ENCODE data around the gene ATL1.
"Not testable (repeated sequence)": the region's sequence is repeated elsewhere in the genome, so short reads cannot be mapped to it uniquely, and the experiment has no call there.

Gene ATL1

DNA sequence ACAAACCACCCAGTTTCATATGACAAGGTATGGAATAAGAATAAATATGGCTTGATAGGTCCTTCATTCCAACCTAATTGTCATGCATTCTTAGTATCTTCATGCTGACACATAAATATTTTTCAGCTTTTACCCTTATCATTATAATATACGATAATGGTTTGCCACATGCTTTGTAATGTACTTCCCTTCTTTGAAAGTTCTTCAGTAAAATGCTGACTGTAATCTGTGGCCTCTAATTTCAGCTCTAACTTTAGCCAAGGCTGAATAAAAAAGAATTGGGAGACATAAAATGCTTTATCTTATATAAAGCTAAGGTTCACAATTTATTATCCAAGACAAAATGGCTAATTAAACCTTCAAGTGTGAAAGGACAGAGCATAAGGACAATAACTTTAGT lies 24.9 kb upstream of the ATL1 start:
- no peak for DNase-seq

DNA sequence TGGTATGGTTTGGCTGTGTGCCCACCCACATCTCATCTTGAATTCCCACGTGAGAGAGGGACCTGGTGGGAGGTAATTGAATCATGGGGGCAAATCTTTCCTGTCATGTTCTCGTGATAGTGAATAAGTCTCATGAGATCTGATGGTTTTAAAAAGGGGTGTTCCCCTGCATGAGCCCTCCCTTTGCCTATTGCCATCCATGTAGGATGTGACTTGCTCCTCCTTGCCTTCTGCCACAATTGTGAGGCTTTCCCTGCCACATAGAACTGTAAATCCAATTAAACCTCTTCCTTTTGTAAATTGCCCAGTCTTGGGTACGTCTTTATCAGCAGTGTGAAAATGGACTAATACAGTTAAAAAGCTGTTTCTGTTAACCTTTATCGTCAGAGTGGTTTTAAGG lies 21.9 kb upstream of the ATL1 start:
- DNase-seq: not testable (repeated sequence)

GRCh38 chr14:50539051-50539450 lies 20.9 kb upstream of the ATL1 start:
- no peak for DNase-seq

GRCh38 chr14:50541159-50541567 lies 18.8 kb upstream of the ATL1 start:
- DNase-seq: no peak

GRCh38 chr14:50542941-50543418 lies 17.0 kb upstream of the ATL1 start:
- DNase-seq: no peak

DNA sequence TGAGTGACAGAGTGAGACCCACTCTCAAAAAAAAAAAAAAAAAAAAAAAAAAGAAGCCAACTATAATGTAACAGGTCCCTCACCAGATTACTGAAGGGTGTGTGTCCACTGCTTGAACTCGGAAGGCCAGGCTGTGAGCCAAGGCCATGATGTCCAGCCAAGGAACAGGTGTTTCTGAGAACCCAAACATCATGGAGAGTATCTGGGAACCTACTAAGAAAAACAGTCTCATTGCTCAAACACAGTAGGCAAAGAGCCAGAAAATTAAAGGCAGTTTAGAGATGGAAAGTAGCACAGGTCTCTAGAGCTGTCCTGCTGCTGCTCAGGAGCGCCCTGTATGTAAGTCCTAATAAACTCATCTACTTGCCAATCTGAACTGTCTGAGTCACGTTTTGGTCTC lies 15.0 kb upstream of the ATL1 start:
- DNase-seq: no peak

- DNase-seq: no peak
Observed at GRCh38 chr14:50545618-50546017, 14.3 kb upstream of the ATL1 start.

- DNase-seq: no peak
Observed at GRCh38 chr14:50550294-50550693, 9.7 kb upstream of the ATL1 start.

DNA sequence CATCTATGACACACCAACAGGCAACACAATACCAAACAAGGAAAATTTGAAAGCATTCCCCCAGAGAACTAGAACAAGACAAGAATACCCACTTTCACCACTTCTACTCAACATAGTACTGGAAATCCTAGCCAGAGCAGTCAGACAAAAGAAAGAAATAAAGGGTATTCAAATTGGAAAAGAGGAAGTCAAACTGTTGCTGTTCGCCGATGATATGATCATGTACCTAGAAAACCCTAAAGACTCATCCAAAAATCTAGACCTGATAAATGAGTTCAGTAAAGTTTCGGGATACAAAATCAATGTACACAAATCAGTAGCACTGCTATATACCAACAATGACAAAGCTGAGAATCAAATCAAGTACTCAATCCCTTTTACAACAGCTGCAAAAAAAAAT lies 8.1 kb upstream of the ATL1 start:
- no peak for DNase-seq

DNA sequence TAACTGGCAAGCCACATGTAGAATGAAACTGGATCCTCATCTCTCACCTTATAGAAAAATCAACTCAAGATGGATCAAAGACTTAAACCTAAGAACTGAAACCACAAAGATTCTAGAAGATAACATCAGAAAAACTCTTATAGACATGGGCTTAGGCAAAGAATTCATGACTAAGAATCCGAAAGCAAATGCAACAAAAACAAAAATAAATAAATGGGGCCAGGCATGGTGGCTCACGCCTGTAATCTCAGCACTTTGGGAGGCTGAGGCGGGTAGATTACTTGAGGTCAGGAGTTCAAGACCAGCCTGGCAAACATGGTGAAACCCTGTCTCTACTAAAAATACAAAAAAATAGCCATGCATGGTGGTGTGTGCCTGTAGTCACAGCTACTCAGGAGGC lies 7.1 kb upstream of the ATL1 start:
- not testable (repeated sequence) for DNase-seq

GRCh38 chr14:50560931-50561285 lies 963 bp downstream of the ATL1 start:
- DNase-seq: peak; percentile 70 to 73

DNA sequence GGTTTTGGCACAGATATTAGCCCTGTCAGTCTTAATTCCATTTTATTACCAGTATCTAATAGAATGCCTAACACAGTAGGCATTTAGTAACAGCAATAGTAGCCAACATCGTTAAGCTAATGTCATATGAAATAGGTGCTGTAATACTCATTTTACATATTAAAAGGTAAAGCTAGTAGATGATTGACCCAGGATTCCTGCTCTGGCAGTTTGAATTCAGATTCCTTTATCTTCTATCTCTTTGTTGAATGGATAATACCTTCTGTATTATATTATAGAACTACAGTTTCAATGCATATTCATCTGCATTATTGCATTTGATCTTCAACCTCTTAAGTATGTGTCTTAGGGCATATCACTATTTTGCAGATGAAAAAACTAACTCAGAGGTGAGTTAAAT lies 2.9 kb downstream of the ATL1 start:
- no peak for DNase-seq

- no peak for DNase-seq
Observed at GRCh38 chr14:50569714-50570274, 9.8 kb downstream of the ATL1 start.

DNA sequence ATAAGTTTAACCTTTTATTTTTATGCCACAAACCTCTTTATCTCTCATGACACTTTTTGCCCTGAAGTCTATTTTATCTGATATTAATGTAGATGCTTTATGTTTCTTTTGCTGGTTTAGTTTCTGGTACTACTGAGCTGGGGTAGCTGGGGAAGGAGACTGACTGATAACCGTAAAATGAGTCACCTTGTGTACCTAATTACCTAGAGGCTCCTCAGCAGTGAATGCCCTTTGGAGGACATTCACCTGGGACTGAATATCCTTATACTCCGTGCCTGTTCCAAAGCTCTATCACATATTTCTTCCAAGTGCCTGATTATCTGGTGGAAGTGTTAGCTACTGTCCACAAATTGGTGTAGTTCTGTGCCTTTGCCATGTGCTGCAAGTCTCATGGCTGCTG lies 13.9 kb downstream of the ATL1 start:
- DNase-seq: no peak

GRCh38 chr14:50575769-50576168 lies 15.8 kb downstream of the ATL1 start:
- no peak for DNase-seq

DNA sequence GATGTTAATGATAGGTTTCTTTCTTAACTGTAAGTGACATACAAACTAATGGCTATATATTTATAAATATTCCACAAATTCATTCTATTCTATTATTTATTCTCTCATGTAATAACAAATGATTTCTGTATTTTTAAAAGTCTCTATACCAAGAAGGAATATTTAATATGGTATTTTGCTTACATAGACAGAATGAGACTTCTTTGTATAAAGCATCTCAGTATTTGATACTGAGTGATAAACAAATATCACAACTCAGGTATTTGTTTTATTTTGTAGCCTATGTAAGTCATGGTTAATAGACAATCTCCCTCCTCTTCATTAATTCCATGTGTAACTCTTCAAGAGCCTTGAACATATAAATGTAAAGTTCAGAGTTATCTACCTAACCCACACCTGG lies 18.0 kb downstream of the ATL1 start:
- DNase-seq: no peak

- DNase-seq: no peak
Observed at GRCh38 chr14:50578433-50578832, 18.5 kb downstream of the ATL1 start.

GRCh38 chr14:50590464-50590863 lies 30.5 kb downstream of the ATL1 start:
- DNase-seq: no peak

GRCh38 chr14:50594577-50595316 lies 34.8 kb downstream of the ATL1 start:
- no peak for DNase-seq

DNA sequence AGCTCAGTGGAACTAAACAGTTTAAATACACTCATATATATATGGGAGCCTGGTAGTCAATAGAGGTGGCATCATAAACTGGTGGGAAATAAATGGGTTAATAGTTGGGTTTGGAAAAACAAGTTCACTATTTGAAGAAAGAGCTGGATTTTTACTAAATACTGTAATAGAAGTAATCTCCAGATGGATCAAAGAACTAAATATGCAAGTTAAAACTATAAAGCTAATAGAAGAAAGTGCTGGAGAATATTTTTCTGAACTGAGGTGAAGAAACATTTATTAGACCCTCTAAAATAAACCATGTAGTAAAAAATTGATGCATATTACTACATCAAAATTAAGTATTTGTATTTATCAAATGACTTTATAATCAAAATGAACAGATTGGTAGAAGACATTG lies 38.8 kb downstream of the ATL1 start:
- no peak for DNase-seq

GRCh38 chr14:50599700-50600444 lies 39.9 kb downstream of the ATL1 start:
- no peak for DNase-seq

- no peak for DNase-seq
Observed at GRCh38 chr14:50600849-50601248, 40.9 kb downstream of the ATL1 start.

DNA sequence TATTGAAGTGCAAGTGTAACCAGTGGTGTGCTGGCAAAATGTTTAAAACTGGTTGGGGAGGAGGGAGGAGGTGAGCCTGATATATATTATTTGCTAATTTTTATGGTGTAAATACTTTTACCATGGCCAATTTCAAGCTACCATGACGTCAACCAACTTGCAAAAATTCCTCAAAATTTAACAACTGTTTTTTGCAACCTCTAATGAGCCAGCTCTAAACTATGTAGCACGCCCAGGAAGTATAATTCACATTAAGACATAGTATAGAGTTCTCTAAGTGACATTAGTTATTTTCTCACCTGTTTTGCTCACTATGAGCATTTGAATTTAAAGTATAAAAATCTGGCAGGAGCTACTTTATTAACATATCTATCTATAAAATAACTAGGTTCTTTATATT lies 41.4 kb downstream of the ATL1 start:
- no peak for DNase-seq

- DNase-seq: no peak
Observed at GRCh38 chr14:50602035-50602434, 42.1 kb downstream of the ATL1 start.
